OCI-LY3 (cell line): Measurements from ENCODE around the gene TANC2.

ENCODE experiments used
- EZH2phosphoT487 ChIP-seq: fragments of 200-600 bp; shearing (Covaris generic); IDR thresholded peaks from 2 replicates; pipeline ENCODE4 v1.6.1; 2018; ENCODE audit warnings: antibody characterized with exemption, mixed run types, low read depth
- TF ChIP-seq, protein P1 (sequence below): fragments of 200-600, 300-600 bp; sonication (generic); IDR thresholded peaks from 2 replicates; pipeline ENCODE4 v1.5.1; 2014; ENCODE audit warnings: antibody characterized with exemption, low read length, low read depth

- TF ChIP-seq, protein P1, sequence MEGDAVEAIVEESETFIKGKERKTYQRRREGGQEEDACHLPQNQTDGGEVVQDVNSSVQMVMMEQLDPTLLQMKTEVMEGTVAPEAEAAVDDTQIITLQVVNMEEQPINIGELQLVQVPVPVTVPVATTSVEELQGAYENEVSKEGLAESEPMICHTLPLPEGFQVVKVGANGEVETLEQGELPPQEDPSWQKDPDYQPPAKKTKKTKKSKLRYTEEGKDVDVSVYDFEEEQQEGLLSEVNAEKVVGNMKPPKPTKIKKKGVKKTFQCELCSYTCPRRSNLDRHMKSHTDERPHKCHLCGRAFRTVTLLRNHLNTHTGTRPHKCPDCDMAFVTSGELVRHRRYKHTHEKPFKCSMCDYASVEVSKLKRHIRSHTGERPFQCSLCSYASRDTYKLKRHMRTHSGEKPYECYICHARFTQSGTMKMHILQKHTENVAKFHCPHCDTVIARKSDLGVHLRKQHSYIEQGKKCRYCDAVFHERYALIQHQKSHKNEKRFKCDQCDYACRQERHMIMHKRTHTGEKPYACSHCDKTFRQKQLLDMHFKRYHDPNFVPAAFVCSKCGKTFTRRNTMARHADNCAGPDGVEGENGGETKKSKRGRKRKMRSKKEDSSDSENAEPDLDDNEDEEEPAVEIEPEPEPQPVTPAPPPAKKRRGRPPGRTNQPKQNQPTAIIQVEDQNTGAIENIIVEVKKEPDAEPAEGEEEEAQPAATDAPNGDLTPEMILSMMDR: no peak
- TF ChIP-seq EZH2phosphoT487: no peak
Observed at GRCh38 chr17:62916684-62917571, 49.1 kb upstream of the TANC2 start.
